WTC11 (cell line): ENCODE results near the gene RNF17. TPM values are rescaled to one million over a fixed set of nuclear protein-coding genes. Genes with fewer than 3 reads are reported as not detected.

Source experiments
- ATAC-seq: fragments of 200-7000 bp; cut with Tn5 transposase; 2 replicates; pipeline ENCODE4 v1.10.0; 2021; ENCODE audit warnings: mild to moderate bottlenecking, moderate library complexity
- CTCF ChIA-PET: fragments of 300-600 bp; sonication (Branson Sonifier 250); formaldehyde crosslinking; loops from one replicate; lab custom pipeline; 2021; ENCODE audit warnings: antibody characterized with exemption; lab: Charles Lee
- POLR2A ChIA-PET: fragments of 350-600 bp; sonication (Branson Sonifier 250); formaldehyde crosslinking; loops from one replicate; lab custom pipeline; 2021; ENCODE audit warnings: antibody characterized with exemption; lab: Charles Lee
- DNase-seq: peaks from one replicate; pipeline ENCODE4 v3.0.0; 2021; ENCODE audit warnings: low spot score
- H3K27ac Mint-ChIP-seq: 2 replicates; pipeline ENCODE4 v1.8.0; 2021; ENCODE audit warnings: mixed read lengths
- H3K27me3 Mint-ChIP-seq: 2 replicates; pipeline ENCODE4 v1.8.0; 2021; ENCODE audit warnings: low read depth, mild to moderate bottlenecking, moderate library complexity, mixed read lengths
- H3K36me3 Mint-ChIP-seq: 2 replicates; pipeline ENCODE4 v1.8.0; 2021; ENCODE audit warnings: mixed read lengths
- H3K4me1 Mint-ChIP-seq: 2 replicates; pipeline ENCODE4 v1.8.0; 2022; ENCODE audit warnings: mixed read lengths
- H3K4me3 Mint-ChIP-seq: 2 replicates; pipeline ENCODE4 v1.8.0; 2021; ENCODE audit warnings: mild to moderate bottlenecking, moderate library complexity, mixed read lengths
- H3K9me3 Mint-ChIP-seq: 2 replicates; pipeline ENCODE4 v1.8.0; 2021; ENCODE audit warnings: mixed read lengths
- CREB1 ChIP-seq: sonication (generic); formaldehyde crosslinking; IDR thresholded peaks from 2 replicates; pipeline ENCODE4 v1.8.0; 2023; ENCODE audit warnings: mild to moderate bottlenecking, missing genetic modification reagents
- FOXP1 ChIP-seq: sonication (generic); formaldehyde crosslinking; IDR thresholded peaks from 2 replicates; pipeline ENCODE4 v1.8.0; 2022; ENCODE audit warnings: missing genetic modification reagents, mild to moderate bottlenecking, moderate library complexity, borderline replicate concordance
- JAZF1 ChIP-seq: fragments of 250-450 bp; sonication (Bioruptor Pico); IDR thresholded peaks from 2 replicates; pipeline ENCODE4 v1.9.0; 2021; ENCODE audit warnings: moderate library complexity, mild to moderate bottlenecking, inconsistent platforms
- KAT7 ChIP-seq: sonication (generic); formaldehyde crosslinking; IDR thresholded peaks from 2 replicates; pipeline ENCODE4 v1.8.1; 2023; ENCODE audit warnings: missing genetic modification reagents, mild to moderate bottlenecking, borderline replicate concordance
- MYBL2 ChIP-seq: sonication (generic); formaldehyde crosslinking; IDR thresholded peaks from 2 replicates; pipeline ENCODE4 v1.8.1; 2023; ENCODE audit warnings: mild to moderate bottlenecking, moderate library complexity, missing genetic modification reagents
- NFYB ChIP-seq: sonication (generic); formaldehyde crosslinking; conservative IDR thresholded peaks from 2 replicates; pipeline ENCODE4 v1.8.0; 2022; ENCODE audit warnings: low read depth, missing genetic modification reagents
- SMAD3 ChIP-seq: sonication (generic); formaldehyde crosslinking; IDR thresholded peaks from 2 replicates; pipeline ENCODE4 v1.8.0; 2022; ENCODE audit warnings: missing genetic modification reagents, mild to moderate bottlenecking, borderline replicate concordance
- TCF7 ChIP-seq: sonication (generic); formaldehyde crosslinking; IDR thresholded peaks from 2 replicates; pipeline ENCODE4 v1.8.0; 2022; ENCODE audit warnings: mild to moderate bottlenecking, low read depth, missing genetic modification reagents, moderate library complexity
- total RNA-seq: library from RNA; stranded (reverse); gene quantifications from 3 replicates; pipeline ENCODE4 v1.2.3, GENCODE V29; 2021
- TF ChIP-seq, protein P1 (sequence below): sonication (generic); formaldehyde crosslinking; IDR thresholded peaks from 2 replicates; pipeline ENCODE4 v1.8.1; 2023; ENCODE audit warnings: mild to moderate bottlenecking, missing genetic modification reagents
- TF ChIP-seq, protein P2 (sequence below): sonication (generic); formaldehyde crosslinking; IDR thresholded peaks from 2 replicates; pipeline ENCODE4 v1.8.1; 2022; ENCODE audit warnings: low read depth, mild to moderate bottlenecking, moderate library complexity, missing genetic modification reagents, borderline replicate concordance
- TF ChIP-seq, protein P3 (sequence below): sonication (generic); formaldehyde crosslinking; IDR thresholded peaks from 2 replicates; pipeline ENCODE4 v1.8.0; 2022; ENCODE audit warnings: mild to moderate bottlenecking, missing genetic modification reagents
- TF ChIP-seq, protein P4 (sequence below): sonication (generic); formaldehyde crosslinking; IDR thresholded peaks from 2 replicates; pipeline ENCODE4 v1.8.0; 2023; ENCODE audit warnings: missing genetic modification reagents, mild to moderate bottlenecking, borderline replicate concordance

The RNF17 gene
- total RNA-seq, 1 experiment from 2014 or later = not detected

DNA sequence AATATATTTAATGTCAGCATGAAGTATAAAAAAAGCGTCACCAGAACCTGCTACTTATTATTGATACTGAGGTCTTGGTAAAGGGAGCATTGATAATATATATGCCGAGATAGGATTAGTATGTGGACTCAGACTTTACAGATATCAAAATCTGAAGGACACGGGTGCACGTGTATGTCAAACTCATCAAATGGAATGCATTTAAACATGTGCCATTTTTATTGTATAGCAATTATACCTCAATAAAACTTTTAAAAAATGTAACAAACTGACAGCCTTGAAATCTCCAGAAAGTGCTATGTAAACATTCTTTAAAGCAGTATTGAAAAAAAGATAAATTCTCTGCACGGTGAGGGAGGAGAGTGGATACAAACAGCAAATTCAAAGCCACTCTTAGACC lies 157.9 kb downstream of the RNF17 start:
- Mint-ChIP-seq H3K4me3 (peak overlapping the region; percentile 95), H3K36me3 (no peaks in the 10 kb centered on the region), H3K4me1 (peaks cover 15% of the 10 kb centered on the region), H3K27ac (peak overlapping the region; percentile 91), H3K9me3 (no peaks in the 10 kb centered on the region), H3K27me3 (no peaks in the 10 kb centered on the region)
- ATAC-seq = no peak
- ChIA-PET POLR2A (interaction anchor here (1.0 kb wide), 1 partner anchor 9 kb away, joined by 3 read pairs; no protein-coding TSS in a partner anchor), CTCF (interaction anchor here (0.6 to 1.3 kb wide), 2 partner anchors 10 to 73 kb away, joined by 3 read pairs; no protein-coding TSS in a partner anchor)
- no peak for DNase-seq
- TF ChIP-seq, protein P1, sequence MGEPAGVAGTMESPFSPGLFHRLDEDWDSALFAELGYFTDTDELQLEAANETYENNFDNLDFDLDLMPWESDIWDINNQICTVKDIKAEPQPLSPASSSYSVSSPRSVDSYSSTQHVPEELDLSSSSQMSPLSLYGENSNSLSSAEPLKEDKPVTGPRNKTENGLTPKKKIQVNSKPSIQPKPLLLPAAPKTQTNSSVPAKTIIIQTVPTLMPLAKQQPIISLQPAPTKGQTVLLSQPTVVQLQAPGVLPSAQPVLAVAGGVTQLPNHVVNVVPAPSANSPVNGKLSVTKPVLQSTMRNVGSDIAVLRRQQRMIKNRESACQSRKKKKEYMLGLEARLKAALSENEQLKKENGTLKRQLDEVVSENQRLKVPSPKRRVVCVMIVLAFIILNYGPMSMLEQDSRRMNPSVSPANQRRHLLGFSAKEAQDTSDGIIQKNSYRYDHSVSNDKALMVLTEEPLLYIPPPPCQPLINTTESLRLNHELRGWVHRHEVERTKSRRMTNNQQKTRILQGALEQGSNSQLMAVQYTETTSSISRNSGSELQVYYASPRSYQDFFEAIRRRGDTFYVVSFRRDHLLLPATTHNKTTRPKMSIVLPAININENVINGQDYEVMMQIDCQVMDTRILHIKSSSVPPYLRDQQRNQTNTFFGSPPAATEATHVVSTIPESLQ (CRISPR knock-in tag) = no peak
- TF ChIP-seq CREB1 (no peak), JAZF1 (CRISPR knock-in tag) (no peak)
- TF ChIP-seq, protein P2, sequence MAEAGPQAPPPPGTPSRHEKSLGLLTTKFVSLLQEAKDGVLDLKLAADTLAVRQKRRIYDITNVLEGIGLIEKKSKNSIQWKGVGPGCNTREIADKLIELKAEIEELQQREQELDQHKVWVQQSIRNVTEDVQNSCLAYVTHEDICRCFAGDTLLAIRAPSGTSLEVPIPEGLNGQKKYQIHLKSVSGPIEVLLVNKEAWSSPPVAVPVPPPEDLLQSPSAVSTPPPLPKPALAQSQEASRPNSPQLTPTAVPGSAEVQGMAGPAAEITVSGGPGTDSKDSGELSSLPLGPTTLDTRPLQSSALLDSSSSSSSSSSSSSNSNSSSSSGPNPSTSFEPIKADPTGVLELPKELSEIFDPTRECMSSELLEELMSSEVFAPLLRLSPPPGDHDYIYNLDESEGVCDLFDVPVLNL (CRISPR knock-in tag) = no peak
- TF ChIP-seq, protein P3, sequence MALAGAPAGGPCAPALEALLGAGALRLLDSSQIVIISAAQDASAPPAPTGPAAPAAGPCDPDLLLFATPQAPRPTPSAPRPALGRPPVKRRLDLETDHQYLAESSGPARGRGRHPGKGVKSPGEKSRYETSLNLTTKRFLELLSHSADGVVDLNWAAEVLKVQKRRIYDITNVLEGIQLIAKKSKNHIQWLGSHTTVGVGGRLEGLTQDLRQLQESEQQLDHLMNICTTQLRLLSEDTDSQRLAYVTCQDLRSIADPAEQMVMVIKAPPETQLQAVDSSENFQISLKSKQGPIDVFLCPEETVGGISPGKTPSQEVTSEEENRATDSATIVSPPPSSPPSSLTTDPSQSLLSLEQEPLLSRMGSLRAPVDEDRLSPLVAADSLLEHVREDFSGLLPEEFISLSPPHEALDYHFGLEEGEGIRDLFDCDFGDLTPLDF (CRISPR knock-in tag) = no peak

DNA sequence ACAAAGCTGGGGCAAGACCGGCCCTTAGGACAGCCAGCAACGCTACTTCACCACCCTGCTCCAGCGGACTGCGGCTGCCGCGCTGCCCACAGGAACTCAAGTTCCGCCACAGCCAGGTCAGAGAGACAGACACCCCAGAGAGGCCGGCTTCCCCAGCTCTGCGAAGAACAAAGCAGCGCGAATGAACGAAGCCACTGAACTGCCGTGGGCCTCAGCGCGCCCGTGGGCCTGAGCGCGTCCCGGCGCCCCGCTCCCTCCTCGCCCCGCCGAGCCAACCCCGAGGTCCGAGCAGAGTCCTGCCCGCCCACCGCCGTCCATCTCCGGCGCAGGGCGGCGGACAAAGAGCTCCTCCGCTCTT lies 158.4 kb downstream of the RNF17 start:
- Mint-ChIP-seq H3K27me3 (no peaks in the 10 kb centered on the region), H3K4me3 (peak overlapping the region; percentile 95), H3K9me3 (0 out of 2 replicates have a peak, but pooled peaks cover 2% of the 10 kb centered on the region)
- DNase-seq (peak; percentile 28), ATAC-seq (peak; percentile 33)
- CTCF ChIA-PET = interaction anchor here (0.6 to 1.3 kb wide), 2 partner anchors 10 to 73 kb away, joined by 3 read pairs; no protein-coding TSS in a partner anchor
- TF ChIP-seq FOXP1 (CRISPR knock-in tag) = peak; percentile 64; the same call in 1 of the 2 replicates
- TF ChIP-seq NFYB = 0 out of 2 replicates have a peak, but pooled peaks have one; percentile 6
- no peak for TF ChIP-seq TCF7 (CRISPR knock-in tag)
- 0 out of 2 replicates have a peak, but pooled peaks have one; percentile 19 for TF ChIP-seq MYBL2
- TF ChIP-seq, protein P2 (CRISPR knock-in tag) = peak; percentile 44; the same call in 1 of the 2 replicates
- no peak for TF ChIP-seq SMAD3 (CRISPR knock-in tag)
- TF ChIP-seq, protein P4, sequence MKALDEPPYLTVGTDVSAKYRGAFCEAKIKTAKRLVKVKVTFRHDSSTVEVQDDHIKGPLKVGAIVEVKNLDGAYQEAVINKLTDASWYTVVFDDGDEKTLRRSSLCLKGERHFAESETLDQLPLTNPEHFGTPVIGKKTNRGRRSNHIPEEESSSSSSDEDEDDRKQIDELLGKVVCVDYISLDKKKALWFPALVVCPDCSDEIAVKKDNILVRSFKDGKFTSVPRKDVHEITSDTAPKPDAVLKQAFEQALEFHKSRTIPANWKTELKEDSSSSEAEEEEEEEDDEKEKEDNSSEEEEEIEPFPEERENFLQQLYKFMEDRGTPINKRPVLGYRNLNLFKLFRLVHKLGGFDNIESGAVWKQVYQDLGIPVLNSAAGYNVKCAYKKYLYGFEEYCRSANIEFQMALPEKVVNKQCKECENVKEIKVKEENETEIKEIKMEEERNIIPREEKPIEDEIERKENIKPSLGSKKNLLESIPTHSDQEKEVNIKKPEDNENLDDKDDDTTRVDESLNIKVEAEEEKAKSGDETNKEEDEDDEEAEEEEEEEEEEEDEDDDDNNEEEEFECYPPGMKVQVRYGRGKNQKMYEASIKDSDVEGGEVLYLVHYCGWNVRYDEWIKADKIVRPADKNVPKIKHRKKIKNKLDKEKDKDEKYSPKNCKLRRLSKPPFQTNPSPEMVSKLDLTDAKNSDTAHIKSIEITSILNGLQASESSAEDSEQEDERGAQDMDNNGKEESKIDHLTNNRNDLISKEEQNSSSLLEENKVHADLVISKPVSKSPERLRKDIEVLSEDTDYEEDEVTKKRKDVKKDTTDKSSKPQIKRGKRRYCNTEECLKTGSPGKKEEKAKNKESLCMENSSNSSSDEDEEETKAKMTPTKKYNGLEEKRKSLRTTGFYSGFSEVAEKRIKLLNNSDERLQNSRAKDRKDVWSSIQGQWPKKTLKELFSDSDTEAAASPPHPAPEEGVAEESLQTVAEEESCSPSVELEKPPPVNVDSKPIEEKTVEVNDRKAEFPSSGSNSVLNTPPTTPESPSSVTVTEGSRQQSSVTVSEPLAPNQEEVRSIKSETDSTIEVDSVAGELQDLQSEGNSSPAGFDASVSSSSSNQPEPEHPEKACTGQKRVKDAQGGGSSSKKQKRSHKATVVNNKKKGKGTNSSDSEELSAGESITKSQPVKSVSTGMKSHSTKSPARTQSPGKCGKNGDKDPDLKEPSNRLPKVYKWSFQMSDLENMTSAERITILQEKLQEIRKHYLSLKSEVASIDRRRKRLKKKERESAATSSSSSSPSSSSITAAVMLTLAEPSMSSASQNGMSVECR = peak; percentile 72; the same call in 1 of the 2 replicates
- 0 out of 2 replicates have a peak, but pooled peaks have one; percentile 48 for TF ChIP-seq KAT7 (CRISPR knock-in tag)
- TF ChIP-seq, all 79 proteins: peak for 6
- POLR2A ChIA-PET = interaction anchor here (1.0 kb wide), 1 partner anchor 8 kb away, joined by 3 read pairs; no protein-coding TSS in a partner anchor
- Mint-ChIP-seq H3K27ac (peak overlapping the region; percentile 97), H3K36me3 (no peaks in the 10 kb centered on the region), H3K4me1 (peaks cover 15% of the 10 kb centered on the region)
